Esophagus squamous epithelium (tissue), 5 donors: ENCODE data around the gene LGALS8. TPM values are rescaled to one million over a fixed set of nuclear protein-coding genes. Genes with fewer than 3 reads are reported as not detected.

Experiments used
- DNase-seq: peaks from one replicate; lab custom pipeline; 2025; lab: John Stamatoyannopoulos, UW
- H3K27ac ChIP-seq, 4 donors: fragments of 200-600 bp; sonication (generic); one replicate each; pipeline ENCODE4 v1.5.1; 2016 to 2019; ENCODE audit warnings: mild to moderate bottlenecking in 1 of 4
- H3K27me3 ChIP-seq, 4 donors: fragments of 200-600 bp; sonication (generic); 1 replicate in 3 of 4; 2 replicates in 1 of 4; pipeline versions ENCODE4 v1.5.1 to v1.6.0; 2017 to 2021; ENCODE audit warnings: antibody characterized with exemption in 1 of 4
- H3K36me3 ChIP-seq, 3 donors: fragments of 200-600 bp; sonication (generic); one replicate each; pipeline ENCODE4 v1.5.1; 2016 to 2019
- H3K4me1 ChIP-seq, 3 donors: fragments of 200-600 bp; sonication (generic); one replicate each; pipeline ENCODE4 v1.5.1; 2017 to 2019
- H3K4me3 ChIP-seq, 4 donors: fragments of 200-600 bp; sonication (generic); 1 replicate in 3 of 4; 2 replicates in 1 of 4; pipeline ENCODE4 v1.5.1; 2016 to 2019; ENCODE audit warnings: mild to moderate bottlenecking in 2 of 4, moderate library complexity in 1 of 4
- H3K9me3 ChIP-seq, 3 donors: fragments of 200-600 bp; sonication (generic); one replicate each; pipeline ENCODE4 v1.5.1; 2016 to 2019
- CTCF ChIP-seq, 6 experiments: fragments of 450-650 bp in 4 of 6; fragments of 200-600 bp in 2 of 6; sonication (generic) in 2 of 6; IDR thresholded peaks; one replicate each; pipeline ENCODE4 v1.5.1; 2016 to 2019; ENCODE audit warnings: antibody characterized with exemption in 6 of 6, mild to moderate bottlenecking in 4 of 6, moderate library complexity in 4 of 6
- POLR2A ChIP-seq, 4 donors: fragments of 450-650 bp; IDR thresholded peaks; one replicate each; pipeline ENCODE4 v1.6.1; 2017; ENCODE audit warnings: antibody characterized with exemption in 4 of 4, mild to moderate bottlenecking in 4 of 4, moderate library complexity in 3 of 4
- WGBS, 2 donors: methylation state at CpG; one replicate each; pipeline ENCODE4 v1.1.5; 2018; 5-methylcytosine and 5-hydroxymethylcytosine counted together
- intact Hi-C: fragments of 100-400 bp; cut with DNase I; formaldehyde crosslinking; loops from one replicate; pipeline ENCODE4 v1.15.0; 2022
- total RNA-seq, 4 donors: library from RNA; depleted of rRNA; stranded (reverse); fragments of >200 nt; gene quantifications; one replicate each; pipeline ENCODE4 v1.1.0, GENCODE V29; 2016
- donor health status: DM: yes; HTN: yes; CAD: no.

Gene LGALS8
- total RNA-seq, 4 donors from 2014 or later: 45.2 to 70.6 (median 52.4) TPM

GRCh38 chr1:236509203-236509602, 14.6 kb upstream of the LGALS8 start:
- intact Hi-C loops: no loop called here
- no peak overlapping the region for H3K27ac ChIP-seq
- no peaks in the 10 kb centered on the region for H3K36me3 ChIP-seq
- no peak overlapping the region for H3K4me3 ChIP-seq
- no peaks in the 10 kb centered on the region for H3K27me3 ChIP-seq
- no peaks in the 10 kb centered on the region for H3K9me3 ChIP-seq
- H3K4me1 ChIP-seq: peaks cover 0 to 11% (median 4%) of the 10 kb centered on the region in 3 donors
- WGBS, 2 donors: 90 to 91% methylated on average over 1 of the region's 1 CpG
- DNase-seq: no peak
- TF ChIP-seq CTCF (IDR thresholded peaks at IDR 0.05): no peak
- no peak for TF ChIP-seq POLR2A (IDR thresholded peaks at IDR 0.05)

GRCh38 chr1:236509647-236510401, 14.0 kb upstream of the LGALS8 start:
- no peaks in the 10 kb centered on the region for H3K27me3 ChIP-seq
- H3K4me3 ChIP-seq: no peak overlapping the region
- H3K36me3 ChIP-seq: no peaks in the 10 kb centered on the region
- intact Hi-C loops: no loop called here
- H3K9me3 ChIP-seq: no peaks in the 10 kb centered on the region
- 83 to 92% methylated on average over 7 to 8 of the region's 8 CpGs for WGBS, 2 donors
- TF ChIP-seq CTCF (IDR thresholded peaks at IDR 0.05) (no peak), POLR2A (IDR thresholded peaks at IDR 0.05) (no peak)
- DNase-seq: no peak
- H3K27ac ChIP-seq: no peak overlapping the region
- peaks cover 0 to 15% (median 4%) of the 10 kb centered on the region in 3 donors for H3K4me1 ChIP-seq

GRCh38 chr1:236511735-236512418, 11.9 kb upstream of the LGALS8 start:
- no peak overlapping the region for H3K4me3 ChIP-seq
- peaks cover 7 to 35% (median 8%) of the 10 kb centered on the region in 3 donors for H3K4me1 ChIP-seq
- H3K27ac ChIP-seq: no peak overlapping the region
- TF ChIP-seq CTCF (IDR thresholded peaks at IDR 0.05) (no peak), POLR2A (IDR thresholded peaks at IDR 0.05) (no peak)
- no peaks in the 10 kb centered on the region for H3K36me3 ChIP-seq
- no peaks in the 10 kb centered on the region for H3K9me3 ChIP-seq
- DNase-seq: no peak
- H3K27me3 ChIP-seq: no peaks in the 10 kb centered on the region
- 89 to 92% methylated on average over 11 of the region's 11 CpGs for WGBS, 2 donors
- intact Hi-C loops: no loop called here

- intact Hi-C loops: no loop called here
- H3K9me3 ChIP-seq: no peaks in the 10 kb centered on the region
- H3K4me1 ChIP-seq: peaks cover 4 to 35% (median 15%) of the 10 kb centered on the region in 3 donors
- no peaks in the 10 kb centered on the region for H3K27me3 ChIP-seq
- no peaks in the 10 kb centered on the region for H3K36me3 ChIP-seq
- 47 to 50% methylated on average over 4 of the region's 4 CpGs for WGBS, 2 donors
- no peak for TF ChIP-seq POLR2A (IDR thresholded peaks at IDR 0.05)
- TF ChIP-seq CTCF (IDR thresholded peaks at IDR 0.05): no peak
- no peak for DNase-seq
- peak overlapping the region in 1 of 4 donors; percentile 27 for H3K27ac ChIP-seq
- no peak overlapping the region for H3K4me3 ChIP-seq
Measured at GRCh38 chr1:236514703-236515442, 8.9 kb upstream of the LGALS8 start.
